Caco-2 (cell line): ENCODE results near the gene ZKSCAN1. TPM values are rescaled to one million over a fixed set of nuclear protein-coding genes. Genes with fewer than 3 reads are reported as not detected.
A peak's percentile ranks its signal among the peaks of the same experiment; 100 is the strongest.
"Not testable (repeated sequence)": the region's sequence is repeated elsewhere in the genome, so short reads cannot be mapped to it uniquely, and the experiment has no call there.

Source experiments
- BruUV-seq: library from RNA; stranded (reverse); fragments of 400-500 nt; replicated peaks from 2 replicates; lab custom pipeline; 2021; lab: Mats Ljungman, UMichigan
- CTCF ChIA-PET: fragments of 300-600 bp; sonication (Branson Sonifier 250); formaldehyde crosslinking; loops from one replicate; lab custom pipeline; 2022; ENCODE audit warnings: antibody characterized with exemption; lab: Charles Lee
- POLR2A ChIA-PET: fragments of 300-600 bp; sonication (Branson Sonifier 250); formaldehyde crosslinking; loops from one replicate; lab custom pipeline; 2022; ENCODE audit warnings: antibody characterized with exemption; lab: Charles Lee
- DNase-seq, 2 experiments: peaks; one replicate each; pipeline versions ENCODE4 v3.0.0 to v3.0.0-alpha.2; 2020 to 2022
- H3K27me3 ChIP-seq: replicated peaks from 2 replicates; pipeline ENCODE4 v1.6.0; 2011; ENCODE audit warnings: low read length; ENCODE audit not compliant: control insufficient read depth, insufficient read depth
- H3K36me3 ChIP-seq: 2 replicates; pipeline ENCODE4 v1.5.1; 2011; ENCODE audit warnings: low read length; ENCODE audit not compliant: control insufficient read depth, insufficient read depth
- H3K4me1 ChIP-seq: fragments of 250-450 bp; sonication (Bioruptor Pico); 2 replicates; pipeline ENCODE4 v1.5.1; 2020; ENCODE audit warnings: mild to moderate bottlenecking
- H3K4me3 ChIP-seq: 2 replicates; pipeline ENCODE4 v1.5.1; 2011; ENCODE audit warnings: low read depth, mild to moderate bottlenecking, control low read depth, low read length
- H3K9me3 ChIP-seq: fragments of 250-450 bp; sonication (Bioruptor Pico); 2 replicates; pipeline ENCODE4 v1.5.1; 2020; ENCODE audit warnings: mild to moderate bottlenecking, moderate library complexity
- H3K27ac Mint-ChIP-seq: one replicate; pipeline ENCODE4 v1.8.0; 2022; ENCODE audit warnings: mixed read lengths; ENCODE audit not compliant: unreplicated experiment
- H3K27me3 Mint-ChIP-seq: one replicate; pipeline ENCODE4 v1.8.0; 2022; ENCODE audit warnings: mixed read lengths; ENCODE audit not compliant: insufficient read depth, unreplicated experiment
- H3K36me3 Mint-ChIP-seq: one replicate; pipeline ENCODE4 v1.8.0; 2022; ENCODE audit warnings: mild to moderate bottlenecking, mixed read lengths; ENCODE audit not compliant: insufficient read depth, unreplicated experiment
- H3K4me1 Mint-ChIP-seq: one replicate; pipeline ENCODE4 v1.8.0; 2022; ENCODE audit warnings: low read depth, mixed read lengths; ENCODE audit not compliant: unreplicated experiment
- H3K4me3 Mint-ChIP-seq: one replicate; pipeline ENCODE4 v1.8.0; 2022; ENCODE audit warnings: mild to moderate bottlenecking, moderate library complexity, mixed read lengths; ENCODE audit not compliant: unreplicated experiment
- H3K9me3 Mint-ChIP-seq: one replicate; pipeline ENCODE4 v1.8.0; 2022; ENCODE audit warnings: mixed read lengths; ENCODE audit not compliant: unreplicated experiment
- intact Hi-C: fragments of 100-400 bp; cut with micrococcal nuclease; formaldehyde crosslinking; loops from one replicate; pipeline ENCODE4 v1.10.0; 2022; ENCODE audit not compliant: unreplicated experiment
- total RNA-seq: library from RNA; stranded (reverse); gene quantifications from 2 replicates; pipeline ENCODE4 v1.2.3, GENCODE V29; 2022
- TF ChIP-seq, protein P1 (sequence below), 2 experiments: fragments of 200-600 bp in 1 of 2; IDR thresholded peaks; 1 replicate in 1 of 2; 2 replicates in 1 of 2; pipeline versions ENCODE4 v1.5.1 to v1.8.0; 2011 to 2022; ENCODE audit warnings: antibody characterized with exemption in 1 of 2, control low read depth in 1 of 2, inconsistent platforms in 1 of 2, low read depth in 1 of 2, low read length in 1 of 2, mild to moderate bottlenecking in 1 of 2, moderate library complexity in 1 of 2; ENCODE audit not compliant: insufficient read depth in 1 of 2, severe bottlenecking in 1 of 2, unreplicated experiment in 1 of 2

ZKSCAN1 gene
- total RNA-seq, 1 experiment from 2014 or later, result 44.8 TPM

DNA sequence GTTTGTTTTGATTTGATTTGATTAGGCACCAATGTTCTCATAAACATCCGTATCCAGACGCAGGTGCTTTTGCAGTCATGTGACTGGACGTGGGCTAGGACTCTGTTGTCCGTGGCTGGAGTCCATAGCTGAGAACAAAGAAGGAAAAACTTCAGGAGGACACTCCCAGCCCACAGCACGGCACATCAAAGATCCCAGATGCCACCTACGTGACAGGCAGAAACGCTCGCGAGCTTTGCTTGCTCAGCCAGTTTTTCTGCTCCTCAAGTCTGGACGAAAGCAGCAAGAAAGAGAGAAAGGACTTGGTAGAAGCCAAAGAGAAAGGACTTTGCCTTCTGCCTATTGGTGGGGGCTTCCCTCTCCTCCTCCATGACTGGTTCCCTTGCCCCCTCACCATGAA is 6.9 kb upstream of the ZKSCAN1 start:
- H3K27me3 Mint-ChIP-seq, result no peaks in the 10 kb centered on the region
- no peak overlapping the region for H3K4me3 Mint-ChIP-seq
- Histone ChIP-seq H3K9me3 (no peaks in the 10 kb centered on the region), H3K4me1 (peaks cover 25% of the 10 kb centered on the region), H3K27me3 (no peaks in the 10 kb centered on the region), H3K36me3 (no peaks in the 10 kb centered on the region), H3K4me3 (no peak overlapping the region)
- H3K4me1 Mint-ChIP-seq, result peaks cover 33% of the 10 kb centered on the region
- peak; percentile 61 to 68 for DNase-seq
- no peaks in the 10 kb centered on the region for H3K9me3 Mint-ChIP-seq
- no peak overlapping the region for H3K27ac Mint-ChIP-seq
- BruUV-seq, result no TSS peak
- intact Hi-C loops, result no loop called here
- TF ChIP-seq, protein P1, sequence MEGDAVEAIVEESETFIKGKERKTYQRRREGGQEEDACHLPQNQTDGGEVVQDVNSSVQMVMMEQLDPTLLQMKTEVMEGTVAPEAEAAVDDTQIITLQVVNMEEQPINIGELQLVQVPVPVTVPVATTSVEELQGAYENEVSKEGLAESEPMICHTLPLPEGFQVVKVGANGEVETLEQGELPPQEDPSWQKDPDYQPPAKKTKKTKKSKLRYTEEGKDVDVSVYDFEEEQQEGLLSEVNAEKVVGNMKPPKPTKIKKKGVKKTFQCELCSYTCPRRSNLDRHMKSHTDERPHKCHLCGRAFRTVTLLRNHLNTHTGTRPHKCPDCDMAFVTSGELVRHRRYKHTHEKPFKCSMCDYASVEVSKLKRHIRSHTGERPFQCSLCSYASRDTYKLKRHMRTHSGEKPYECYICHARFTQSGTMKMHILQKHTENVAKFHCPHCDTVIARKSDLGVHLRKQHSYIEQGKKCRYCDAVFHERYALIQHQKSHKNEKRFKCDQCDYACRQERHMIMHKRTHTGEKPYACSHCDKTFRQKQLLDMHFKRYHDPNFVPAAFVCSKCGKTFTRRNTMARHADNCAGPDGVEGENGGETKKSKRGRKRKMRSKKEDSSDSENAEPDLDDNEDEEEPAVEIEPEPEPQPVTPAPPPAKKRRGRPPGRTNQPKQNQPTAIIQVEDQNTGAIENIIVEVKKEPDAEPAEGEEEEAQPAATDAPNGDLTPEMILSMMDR (IDR thresholded peaks at IDR 0.05; ENCODE audit: insufficient read depth in 1 of 2, low read depth in 1 of 2, low read length in 1 of 2, severe bottlenecking in 1 of 2, unreplicated experiment in 1 of 2), result no peak
- ChIA-PET POLR2A (interaction anchor here (0.6 kb wide), 1 partner anchor 74 kb away, joined by 5 read pairs; no protein-coding TSS in a partner anchor), CTCF (no interaction called here)
- H3K36me3 Mint-ChIP-seq, result peaks cover 7% of the 10 kb centered on the region

DNA sequence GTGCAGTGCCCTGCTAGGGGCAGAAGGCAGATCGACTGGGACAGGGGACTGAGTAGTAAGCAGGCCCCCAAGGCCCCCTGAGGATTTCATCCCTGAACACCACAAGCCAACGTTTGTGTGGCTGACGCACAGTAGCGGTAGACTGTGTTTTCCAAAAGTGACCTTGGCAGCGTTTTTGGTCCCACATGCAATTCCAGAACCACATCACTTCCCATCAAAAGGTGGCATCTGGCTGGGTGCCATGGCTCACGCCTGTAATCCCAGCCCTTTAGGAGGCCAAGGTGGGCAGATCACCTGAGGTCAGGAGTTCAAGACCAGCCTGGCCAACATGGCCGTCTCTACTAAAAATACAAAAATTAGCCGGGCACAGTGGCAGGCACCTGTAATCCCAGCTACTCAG is 5.4 kb upstream of the ZKSCAN1 start:
- H3K4me3 Mint-ChIP-seq, H3K27me3 ChIP-seq, H3K9me3 Mint-ChIP-seq, DNase-seq, intact Hi-C loops, POLR2A ChIA-PET, H3K4me3 ChIP-seq, CTCF ChIA-PET, H3K36me3 Mint-ChIP-seq, H3K27ac Mint-ChIP-seq, BruUV-seq, H3K27me3 Mint-ChIP-seq, H3K9me3 ChIP-seq, H3K36me3 ChIP-seq: not testable (repeated sequence)
- peaks cover 20% of the 10 kb centered on the region for H3K4me1 Mint-ChIP-seq
- peaks cover 11% of the 10 kb centered on the region for H3K4me1 ChIP-seq

DNA sequence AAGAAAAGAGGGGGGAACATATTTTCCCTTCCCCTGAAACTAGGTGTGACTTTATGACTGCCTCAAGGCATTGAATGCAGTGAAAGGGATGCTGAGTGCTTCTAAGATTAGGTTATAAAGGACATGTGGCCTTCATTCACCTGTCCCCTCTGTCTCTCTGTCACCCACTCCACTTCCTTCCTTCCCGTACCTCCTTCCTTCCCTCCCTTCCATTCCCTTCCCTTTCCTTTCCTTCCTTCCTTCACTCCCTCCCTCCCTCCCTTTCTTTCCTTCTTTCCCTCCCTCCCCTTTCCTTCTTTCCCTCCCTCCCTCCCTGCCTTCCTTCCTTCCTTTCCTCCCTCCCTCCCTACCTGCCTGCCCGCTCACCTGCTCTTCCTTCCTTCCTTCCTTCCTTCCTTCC is 4.5 kb upstream of the ZKSCAN1 start:
- Mint-ChIP-seq H3K36me3 (peaks cover 19% of the 10 kb centered on the region), H3K27me3 (no peaks in the 10 kb centered on the region), H3K27ac (no peak overlapping the region), H3K9me3 (no peaks in the 10 kb centered on the region), H3K4me1 (peaks cover 11% of the 10 kb centered on the region), H3K4me3 (no peak overlapping the region)
- Histone ChIP-seq H3K4me1 (peaks cover 15% of the 10 kb centered on the region), H3K27me3 (no peaks in the 10 kb centered on the region), H3K36me3 (no peaks in the 10 kb centered on the region), H3K9me3 (no peaks in the 10 kb centered on the region), H3K4me3 (no peak overlapping the region)
- CTCF ChIA-PET, result no interaction called here
- POLR2A ChIA-PET, result no interaction called here
- no peak for DNase-seq
- BruUV-seq, result no TSS peak
- intact Hi-C loops, result no loop called here
- TF ChIP-seq, protein P1 (IDR thresholded peaks at IDR 0.05; ENCODE audit: insufficient read depth in 1 of 2, low read depth in 1 of 2, low read length in 1 of 2, severe bottlenecking in 1 of 2, unreplicated experiment in 1 of 2), result no peak

DNA sequence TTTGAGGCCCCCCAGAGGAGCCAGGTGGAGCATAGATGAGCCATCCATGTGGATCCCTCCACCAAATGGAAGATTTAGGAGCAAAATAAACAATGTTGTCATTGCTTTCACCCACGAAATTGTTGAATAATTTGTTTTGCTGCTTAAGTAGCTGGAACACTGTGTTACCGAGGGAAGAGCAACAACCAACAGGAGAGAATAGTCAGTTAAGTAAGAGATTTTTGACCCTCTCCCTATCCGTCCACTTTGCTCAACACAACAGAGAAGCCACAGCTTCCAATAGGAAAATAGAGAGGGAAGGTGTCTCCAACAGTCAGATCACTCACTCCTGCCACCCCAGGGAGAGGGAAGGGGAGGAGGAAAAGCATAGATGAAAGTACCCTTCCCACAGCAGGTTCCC is 3.9 kb upstream of the ZKSCAN1 start:
- peaks cover 25% of the 10 kb centered on the region for H3K36me3 Mint-ChIP-seq
- TF ChIP-seq, protein P1 (IDR thresholded peaks at IDR 0.05; ENCODE audit: insufficient read depth in 1 of 2, low read depth in 1 of 2, low read length in 1 of 2, severe bottlenecking in 1 of 2, unreplicated experiment in 1 of 2), result no peak
- no peak overlapping the region for H3K27ac Mint-ChIP-seq
- ChIA-PET CTCF (no interaction called here), POLR2A (no interaction called here)
- Histone ChIP-seq H3K9me3 (no peaks in the 10 kb centered on the region), H3K4me1 (peaks cover 16% of the 10 kb centered on the region), H3K36me3 (no peaks in the 10 kb centered on the region), H3K4me3 (no peak overlapping the region), H3K27me3 (no peaks in the 10 kb centered on the region)
- peaks cover 14% of the 10 kb centered on the region for H3K4me1 Mint-ChIP-seq
- intact Hi-C loops, result no loop called here
- H3K4me3 Mint-ChIP-seq, result no peak overlapping the region
- H3K27me3 Mint-ChIP-seq, result no peaks in the 10 kb centered on the region
- H3K9me3 Mint-ChIP-seq, result no peaks in the 10 kb centered on the region
- no peak for DNase-seq
- BruUV-seq, result no TSS peak
